ENCODE measurements around the gene PANK1.

Gene PANK1

GRCh38 chr10:89553064-89553734, 91.8 kb downstream of the PANK1 start (continued):
- TF ChIP-seq OSR1 (CRISPR knock-in tag; IDR thresholded peaks at IDR 0.05) (no peak), ZNF8 (CRISPR knock-in tag; IDR thresholded peaks at IDR 0.05) (no peak), GLIS3 (CRISPR knock-in tag; IDR thresholded peaks at IDR 0.05) (no peak), TSHZ2 (CRISPR knock-in tag; IDR thresholded peaks at IDR 0.05) (no peak), ZNF70 (CRISPR knock-in tag; IDR thresholded peaks at IDR 0.05) (no peak), TCF4 (CRISPR knock-in tag; IDR thresholded peaks at IDR 0.05; ENCODE audit: borderline replicate concordance) (no peak), CSDC2 (CRISPR knock-in tag; IDR thresholded peaks at IDR 0.05) (no peak), ESRRG (CRISPR knock-in tag; IDR thresholded peaks at IDR 0.05) (no peak), PATZ1 (CRISPR knock-in tag; IDR thresholded peaks at IDR 0.05; ENCODE audit: borderline replicate concordance) (peak; percentile 40; the same call in 1 of the 2 replicates), ARNTL (CRISPR knock-in tag; IDR thresholded peaks at IDR 0.05; ENCODE audit: borderline replicate concordance, low read depth) (no peak)

GRCh38 chr10:89552213-89552612, 92.8 kb downstream of the PANK1 start:
- ATAC-seq: peak; percentile 78
- TF ChIP-seq TSHZ2 (CRISPR knock-in tag; IDR thresholded peaks at IDR 0.05) (peak; percentile 30; the same call in 1 of the 2 replicates), RARB (CRISPR knock-in tag; IDR thresholded peaks at IDR 0.05) (no peak), ZFP30 (CRISPR knock-in tag; IDR thresholded peaks at IDR 0.05) (no peak), CSDC2 (CRISPR knock-in tag; IDR thresholded peaks at IDR 0.05) (no peak), ZC3H10 (CRISPR knock-in tag; IDR thresholded peaks at IDR 0.05) (peak; percentile 74), ISL1 (CRISPR knock-in tag; IDR thresholded peaks at IDR 0.05) (peak; percentile 92), TCF4 (CRISPR knock-in tag; IDR thresholded peaks at IDR 0.05; ENCODE audit: borderline replicate concordance) (peak; percentile 95), PATZ1 (CRISPR knock-in tag; IDR thresholded peaks at IDR 0.05; ENCODE audit: borderline replicate concordance) (no peak; the same call in 1 of the 2 replicates), TOX (CRISPR knock-in tag; IDR thresholded peaks at IDR 0.05; ENCODE audit: borderline replicate concordance) (no peak), ZNF70 (CRISPR knock-in tag; IDR thresholded peaks at IDR 0.05) (no peak), CSRNP3 (CRISPR knock-in tag; IDR thresholded peaks at IDR 0.05) (peak; percentile 29; the same call in 1 of the 2 replicates), ESRRG (CRISPR knock-in tag; IDR thresholded peaks at IDR 0.05) (no peak), POU6F1 (CRISPR knock-in tag; IDR thresholded peaks at IDR 0.05; ENCODE audit: borderline replicate concordance, low read depth) (no peak), GLIS3 (CRISPR knock-in tag; IDR thresholded peaks at IDR 0.05) (no peak), ZFP3 (CRISPR knock-in tag; IDR thresholded peaks at IDR 0.05) (no peak), PPARA (CRISPR knock-in tag; IDR thresholded peaks at IDR 0.05; ENCODE audit: borderline replicate concordance) (no peak), ZNF565 (CRISPR knock-in tag; conservative IDR thresholded peaks at IDR 0.05; ENCODE audit: low read depth) (no peak), BACH2 (CRISPR knock-in tag; IDR thresholded peaks at IDR 0.05; ENCODE audit: borderline replicate concordance) (no peak), ZNF8 (CRISPR knock-in tag; IDR thresholded peaks at IDR 0.05) (no peak), CREB5 (CRISPR knock-in tag; IDR thresholded peaks at IDR 0.05; ENCODE audit: low read depth) (0 out of 2 replicates have a peak, but pooled peaks have one; percentile 29), OSR1 (CRISPR knock-in tag; IDR thresholded peaks at IDR 0.05) (no peak), SNAI2 (CRISPR knock-in tag; IDR thresholded peaks at IDR 0.05) (0 out of 2 replicates have a peak, but pooled peaks have one; percentile 27), ARNTL (CRISPR knock-in tag; IDR thresholded peaks at IDR 0.05; ENCODE audit: borderline replicate concordance, low read depth) (no peak)

Data from SK-N-SH treated with all-trans-retinoic acid at 6 μM for 48 hours (cell line).